Trophoblast cell (in vitro differentiated cells and primary cell): ENCODE results near the gene CCDC83.

Experiments used
- DNase-seq, 2 donors: peaks; one replicate each; pipeline ENCODE4 v3.0.0-alpha.2; 2016
- H2AFZ ChIP-seq: 2 replicates; pipeline ENCODE4 v1.6.1; 2013; ENCODE audit warnings: low read length, moderate library complexity, mild to moderate bottlenecking; ENCODE audit not compliant: insufficient read depth, poor library complexity
- H2AK5ac ChIP-seq: 2 replicates; pipeline ENCODE4 v1.6.1; 2013; ENCODE audit warnings: mild to moderate bottlenecking, low read length
- H2BK120ac ChIP-seq: 2 replicates; pipeline ENCODE4 v1.6.1; 2013; ENCODE audit warnings: low read length, mild to moderate bottlenecking, moderate library complexity; ENCODE audit not compliant: insufficient read depth, poor library complexity
- H2BK12ac ChIP-seq: 2 replicates; pipeline ENCODE4 v1.6.1; 2013; ENCODE audit warnings: mild to moderate bottlenecking, low read length, moderate library complexity
- H2BK5ac ChIP-seq: 2 replicates; pipeline ENCODE4 v1.6.1; 2013; ENCODE audit warnings: low read length, low read depth, moderate library complexity, mild to moderate bottlenecking; ENCODE audit not compliant: poor library complexity
- H3K14ac ChIP-seq: 2 replicates; pipeline ENCODE4 v1.6.1; 2013; ENCODE audit warnings: mild to moderate bottlenecking, low read length
- H3K18ac ChIP-seq: 2 replicates; pipeline ENCODE4 v1.6.1; 2013; ENCODE audit warnings: mild to moderate bottlenecking, low read length
- H3K23ac ChIP-seq: 2 replicates; pipeline ENCODE4 v1.6.1; 2013; ENCODE audit warnings: low read length
- H3K27ac ChIP-seq: 2 replicates; pipeline ENCODE4 v1.5.1; 2013; ENCODE audit warnings: low read depth, mild to moderate bottlenecking, inconsistent platforms, low read length, moderate library complexity
- H3K27me3 ChIP-seq: 2 replicates; pipeline ENCODE4 v1.6.1; 2013; ENCODE audit warnings: inconsistent platforms, mild to moderate bottlenecking, low read length, moderate library complexity; ENCODE audit not compliant: insufficient read depth
- H3K36me3 ChIP-seq, 2 experiments: 1 replicate in 1 of 2; 2 replicates in 1 of 2; pipeline ENCODE4 v1.6.1; 2013; ENCODE audit warnings: low read length in 2 of 2, mild to moderate bottlenecking in 2 of 2, moderate library complexity in 1 of 2; ENCODE audit not compliant: insufficient read depth in 2 of 2, control insufficient read depth in 1 of 2
- H3K4ac ChIP-seq: 2 replicates; pipeline ENCODE4 v1.6.1; 2013; ENCODE audit warnings: low read depth, mild to moderate bottlenecking, low read length, moderate library complexity
- H3K4me1 ChIP-seq, 2 experiments: 1 replicate in 1 of 2; 2 replicates in 1 of 2; pipeline ENCODE4 v1.6.1; 2013; ENCODE audit warnings: low read length in 2 of 2, mild to moderate bottlenecking in 2 of 2, moderate library complexity in 1 of 2; ENCODE audit not compliant: insufficient read depth in 2 of 2, control insufficient read depth in 1 of 2
- H3K4me2 ChIP-seq: 2 replicates; pipeline ENCODE4 v1.6.1; 2013; ENCODE audit warnings: inconsistent platforms, mild to moderate bottlenecking, low read length, moderate library complexity
- H3K4me3 ChIP-seq: 2 replicates; pipeline ENCODE4 v1.5.1; 2013; ENCODE audit warnings: mild to moderate bottlenecking, low read depth, low read length, inconsistent platforms
- H3K79me1 ChIP-seq: one replicate; pipeline ENCODE4 v1.6.1; 2013; ENCODE audit warnings: low read length
- H3K79me2 ChIP-seq: 2 replicates; pipeline ENCODE4 v1.6.1; 2013; ENCODE audit warnings: low read length, mild to moderate bottlenecking; ENCODE audit not compliant: control insufficient read depth, insufficient read depth, poor library complexity
- H3K9ac ChIP-seq: 2 replicates; pipeline ENCODE4 v1.6.1; 2013; ENCODE audit warnings: mild to moderate bottlenecking, low read length
- H3K9me3 ChIP-seq: 2 replicates; pipeline ENCODE4 v1.6.1; 2013; ENCODE audit warnings: low read depth, mild to moderate bottlenecking, control low read depth, inconsistent platforms, low read length; ENCODE audit not compliant: insufficient read depth
- H4K12ac ChIP-seq: 2 replicates; pipeline ENCODE4 v1.6.1; 2013; ENCODE audit warnings: low read depth, mild to moderate bottlenecking, low read length, moderate library complexity
- H4K8ac ChIP-seq: 2 replicates; pipeline ENCODE4 v1.6.1; 2013; ENCODE audit warnings: low read depth, mild to moderate bottlenecking, low read length, moderate library complexity
- H4K91ac ChIP-seq: one replicate; pipeline ENCODE4 v1.6.1; 2013; ENCODE audit warnings: low read depth, mild to moderate bottlenecking, low read length, moderate library complexity
- WGBS: extraction: QIAGEN DNeasy Blood & Tissue Kit; methylation state at CpG from one replicate; pipeline ENCODE4 v1.1.7; 2013; ENCODE audit warnings: missing lambda C conversion rate; ENCODE audit not compliant: insufficient read length, insufficient coverage; ENCODE audit errors: extremely low coverage; 5-methylcytosine and 5-hydroxymethylcytosine counted together

Gene CCDC83

GRCh38 chr11:85913513-85913912 lies 58.3 kb downstream of the CCDC83 start:
- Histone ChIP-seq H3K79me2 (no peaks in the 10 kb centered on the region), H4K12ac (no peak overlapping the region), H2AK5ac (no peak overlapping the region), H3K9me3 (peaks cover 5% of the 10 kb centered on the region), H3K27ac (no peak overlapping the region), H2BK120ac (no peak overlapping the region), H3K14ac (no peak overlapping the region), H4K91ac (no peak overlapping the region), H3K4ac (no peak overlapping the region), H3K4me1 (no peaks in the 10 kb centered on the region), H3K18ac (no peak overlapping the region), H3K4me2 (no peak overlapping the region), H3K79me1 (no peaks in the 10 kb centered on the region), H3K23ac (no peak overlapping the region), H3K27me3 (no peaks in the 10 kb centered on the region), H4K8ac (no peak overlapping the region), H2BK5ac (no peak overlapping the region), H3K9ac (no peak overlapping the region), H3K4me3 (no peak overlapping the region), H3K36me3 (no peaks in the 10 kb centered on the region), H2AFZ (no peak overlapping the region), H2BK12ac (no peak overlapping the region)
- no peak for DNase-seq

- Histone ChIP-seq H3K36me3 (no peaks in the 10 kb centered on the region), H3K4me2 (no peak overlapping the region)
Observed at GRCh38 chr11:85914425-85914824, 59.2 kb downstream of the CCDC83 start.

GRCh38 chr11:85918910-85919794 lies 64.0 kb downstream of the CCDC83 start:
- Histone ChIP-seq H3K79me1 (no peaks in the 10 kb centered on the region), H2AFZ (no peak overlapping the region), H2BK120ac (no peak overlapping the region), H3K36me3 (no peaks in the 10 kb centered on the region), H3K4me2 (no peak overlapping the region), H4K12ac (no peak overlapping the region), H3K9ac (no peak overlapping the region), H2AK5ac (no peak overlapping the region), H4K8ac (no peak overlapping the region), H3K4me3 (no peak overlapping the region), H3K27me3 (no peaks in the 10 kb centered on the region), H3K14ac (no peak overlapping the region), H3K4ac (no peak overlapping the region), H3K27ac (no peak overlapping the region), H2BK12ac (no peak overlapping the region), H3K9me3 (peaks cover 3% of the 10 kb centered on the region), H3K79me2 (no peaks in the 10 kb centered on the region), H2BK5ac (no peak overlapping the region), H3K18ac (no peak overlapping the region), H3K4me1 (no peaks in the 10 kb centered on the region), H4K91ac (no peak overlapping the region), H3K23ac (no peak overlapping the region)
- no peak for DNase-seq
- no CpG with 5 or more reads among the region's 4 CpGs for WGBS

More at GRCh38 chr11:85914425-85914824, 59.2 kb downstream of the CCDC83 start:
- Histone ChIP-seq H2BK5ac (no peak overlapping the region), H3K9ac (no peak overlapping the region), H2BK12ac (no peak overlapping the region), H3K23ac (no peak overlapping the region), H3K79me1 (no peaks in the 10 kb centered on the region), H3K14ac (no peak overlapping the region), H3K4me1 (no peaks in the 10 kb centered on the region), H3K4ac (no peak overlapping the region), H3K9me3 (peaks cover 5% of the 10 kb centered on the region), H3K18ac (no peak overlapping the region), H3K4me3 (no peak overlapping the region), H2AFZ (no peak overlapping the region), H3K27me3 (no peaks in the 10 kb centered on the region), H2BK120ac (no peak overlapping the region), H3K27ac (no peak overlapping the region), H2AK5ac (no peak overlapping the region), H4K91ac (no peak overlapping the region), H3K79me2 (no peaks in the 10 kb centered on the region), H4K12ac (no peak overlapping the region), H4K8ac (no peak overlapping the region)
- no CpG with 5 or more reads among the region's 6 CpGs for WGBS
- no peak for DNase-seq

- Histone ChIP-seq H4K8ac (no peak overlapping the region), H4K91ac (no peak overlapping the region), H3K36me3 (no peaks in the 10 kb centered on the region), H3K14ac (no peak overlapping the region), H3K4me1 (no peaks in the 10 kb centered on the region), H2BK120ac (no peak overlapping the region), H3K27me3 (no peaks in the 10 kb centered on the region), H2BK5ac (no peak overlapping the region), H3K27ac (no peak overlapping the region), H3K9me3 (no peaks in the 10 kb centered on the region), H3K4me2 (no peak overlapping the region), H3K79me2 (no peaks in the 10 kb centered on the region), H3K4ac (no peak overlapping the region), H3K18ac (no peak overlapping the region), H2BK12ac (no peak overlapping the region), H3K9ac (no peak overlapping the region), H2AFZ (no peak overlapping the region), H3K79me1 (no peaks in the 10 kb centered on the region), H3K4me3 (no peak overlapping the region), H3K23ac (no peak overlapping the region), H4K12ac (no peak overlapping the region), H2AK5ac (no peak overlapping the region)
- no CpG with 5 or more reads among the region's 1 CpG for WGBS
- DNase-seq = no peak
Observed at GRCh38 chr11:85922367-85922766, 67.2 kb downstream of the CCDC83 start.
